K562 (cell line): ENCODE results near the gene FASTK. TPM values are rescaled to one million over a fixed set of nuclear protein-coding genes. Genes with fewer than 3 reads are reported as not detected.

Source experiments
- ATF1 ChIP-seq, 2 experiments: fragments of 450-650 bp in 1 of 2; IDR thresholded peaks; 2 replicates each; pipeline ENCODE4 v1.6.1; 2016; ENCODE audit warnings: missing compliant biosample characterization in 1 of 2, missing genetic modification characterization in 1 of 2
- BHLHE40 ChIP-seq: IDR thresholded peaks from 2 replicates; pipeline ENCODE4 v1.6.1; 2011; ENCODE audit warnings: low read length, improper control_type of control experiment
- BRF1 ChIP-seq: IDR thresholded peaks from 3 replicates; pipeline ENCODE4 v1.6.1; 2011; ENCODE audit warnings: borderline replicate concordance, mild to moderate bottlenecking; ENCODE audit not compliant: insufficient read length; ENCODE audit errors: extremely low read depth
- CBFB ChIP-seq: sonication (generic); formaldehyde crosslinking; IDR thresholded peaks from 2 replicates; pipeline ENCODE4 v1.4.0; 2020; ENCODE audit warnings: mild to moderate bottlenecking, missing genetic modification reagents
- NELFE ChIP-seq: IDR thresholded peaks from 2 replicates; pipeline ENCODE4 v1.6.1; 2011; ENCODE audit warnings: mild to moderate bottlenecking; ENCODE audit not compliant: insufficient read depth, insufficient read length
- NEUROD1 ChIP-seq: fragments of 150-350 bp; IDR thresholded peaks from 2 replicates; pipeline ENCODE4 v1.6.1; 2014; ENCODE audit warnings: borderline replicate concordance, low read length, low read depth; ENCODE audit not compliant: partially characterized antibody
- ZBTB1 ChIP-seq: sonication (generic); formaldehyde crosslinking; IDR thresholded peaks from 2 replicates; pipeline ENCODE4 v1.8.1; 2023; ENCODE audit warnings: missing genetic modification reagents, low read depth, mild to moderate bottlenecking, borderline replicate concordance
- polyA plus RNA-seq, 8 experiments: library from polyadenylated mRNA; depleted of rRNA in 4 of 8; stranded (reverse) in 5 of 8; unstranded in 3 of 8; fragments of >200 nt; fragmentation: Nextera tagmentation in 2 of 8; fragmentation: Illumina TruSeq in 1 of 8; extraction: Ambion mirVana in 2 of 8; extraction: Trizol in 1 of 8; gene quantifications; 2 replicates each; pipeline versions ENCODE4 v1.2.1 to v1.2.3, GENCODE V29; 2011 to 2014; ENCODE audit warnings: inconsistent platforms in 1 of 8, missing spikeins in 1 of 8
- total RNA-seq, 7 experiments: library from RNA; depleted of rRNA in 6 of 7; stranded (reverse); fragments of >200 nt in 6 of 7; fragmentation: Illumina TruSeq in 2 of 7; extraction: Trizol in 2 of 7; gene quantifications; 2 replicates each; pipeline versions ENCODE4 v1.2.1 to v1.2.3, GENCODE V29; 2011 to 2021; ENCODE audit warnings: low replicate concordance in 1 of 7
- TF ChIP-seq, protein P1 (sequence below): fragments of 450-650 bp; formaldehyde crosslinking; IDR thresholded peaks from 2 replicates; pipeline ENCODE4 v1.4.0; 2020; ENCODE audit warnings: mild to moderate bottlenecking, mixed read lengths
- TF ChIP-seq, protein P2 (sequence below): sonication (generic); formaldehyde crosslinking; IDR thresholded peaks from 2 replicates; pipeline ENCODE4 v1.8.1; 2022; ENCODE audit warnings: missing genetic modification reagents
- TF ChIP-seq, protein P3 (sequence below): fragments of 450-650 bp; formaldehyde crosslinking; conservative IDR thresholded peaks from 2 replicates; pipeline ENCODE4 v1.4.0; 2022; ENCODE audit warnings: mild to moderate bottlenecking, missing genetic modification characterization
- TF ChIP-seq, protein P4 (sequence below): sonication (generic); formaldehyde crosslinking; IDR thresholded peaks from 2 replicates; pipeline ENCODE4 v1.8.0; 2023; ENCODE audit warnings: mild to moderate bottlenecking, missing genetic modification reagents
- TF ChIP-seq, protein P5 (sequence below): fragments of 450-650 bp; IDR thresholded peaks from 2 replicates; pipeline ENCODE4 v1.6.1; 2016; ENCODE audit warnings: low read depth

FASTK gene
- total and polyA plus RNA-seq, 9 of the 15 experiments (the other 6 are each of a cell fraction or from before 2014, with no cell fraction given), result 0.51 to 150 (median 48.2) TPM

DNA sequence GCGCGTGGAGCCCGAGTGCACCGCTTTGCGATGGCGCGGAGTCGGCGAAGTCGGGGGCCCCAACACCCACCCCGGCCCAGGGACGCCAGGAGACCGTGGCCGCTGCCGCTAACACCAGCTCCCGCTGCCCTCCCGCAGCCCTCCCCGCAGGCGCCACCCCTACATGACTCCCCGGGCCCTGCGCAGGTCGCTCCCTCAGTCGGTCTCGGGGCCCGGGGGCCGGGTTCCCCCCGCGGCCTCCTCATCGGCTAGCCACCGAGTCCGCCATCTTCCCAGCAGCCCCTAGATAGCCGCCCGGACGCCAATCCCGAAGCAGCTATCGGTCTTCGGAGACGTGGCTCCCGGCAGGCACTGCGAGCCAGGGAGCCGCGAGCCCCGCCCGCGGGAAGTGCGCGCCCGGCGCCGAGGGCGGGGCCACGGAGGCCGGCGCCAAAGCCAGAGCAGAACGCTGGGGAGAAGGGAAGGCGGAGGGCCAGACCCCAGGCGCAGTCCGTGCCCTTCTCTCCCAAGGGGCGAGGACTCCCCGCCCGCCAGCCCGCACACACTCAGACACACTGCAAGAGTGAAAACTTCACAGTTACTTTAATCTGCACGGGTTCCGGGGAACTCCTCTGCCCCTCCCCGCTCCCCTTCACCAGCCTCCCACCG, at the start of gene FASTK (continued):
- TF ChIP-seq, protein P1, sequence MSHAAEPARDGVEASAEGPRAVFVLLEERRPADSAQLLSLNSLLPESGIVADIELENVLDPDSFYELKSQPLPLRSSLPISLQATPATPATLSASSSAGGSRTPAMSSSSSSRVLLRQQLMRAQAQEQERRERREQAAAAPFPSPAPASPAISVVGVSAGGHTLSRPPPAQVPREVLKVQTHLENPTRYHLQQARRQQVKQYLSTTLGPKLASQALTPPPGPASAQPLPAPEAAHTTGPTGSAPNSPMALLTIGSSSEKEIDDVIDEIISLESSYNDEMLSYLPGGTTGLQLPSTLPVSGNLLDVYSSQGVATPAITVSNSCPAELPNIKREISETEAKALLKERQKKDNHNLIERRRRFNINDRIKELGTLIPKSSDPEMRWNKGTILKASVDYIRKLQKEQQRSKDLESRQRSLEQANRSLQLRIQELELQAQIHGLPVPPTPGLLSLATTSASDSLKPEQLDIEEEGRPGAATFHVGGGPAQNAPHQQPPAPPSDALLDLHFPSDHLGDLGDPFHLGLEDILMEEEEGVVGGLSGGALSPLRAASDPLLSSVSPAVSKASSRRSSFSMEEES (CRISPR knock-in tag), result no peak
- no peak; the same call in 1 of the 2 replicates for TF ChIP-seq ZBTB1 (CRISPR knock-in tag)
- peak; percentile 82 for TF ChIP-seq NEUROD1
- TF ChIP-seq, protein P2, sequence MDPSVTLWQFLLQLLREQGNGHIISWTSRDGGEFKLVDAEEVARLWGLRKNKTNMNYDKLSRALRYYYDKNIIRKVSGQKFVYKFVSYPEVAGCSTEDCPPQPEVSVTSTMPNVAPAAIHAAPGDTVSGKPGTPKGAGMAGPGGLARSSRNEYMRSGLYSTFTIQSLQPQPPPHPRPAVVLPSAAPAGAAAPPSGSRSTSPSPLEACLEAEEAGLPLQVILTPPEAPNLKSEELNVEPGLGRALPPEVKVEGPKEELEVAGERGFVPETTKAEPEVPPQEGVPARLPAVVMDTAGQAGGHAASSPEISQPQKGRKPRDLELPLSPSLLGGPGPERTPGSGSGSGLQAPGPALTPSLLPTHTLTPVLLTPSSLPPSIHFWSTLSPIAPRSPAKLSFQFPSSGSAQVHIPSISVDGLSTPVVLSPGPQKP, result no peak
- TF ChIP-seq ATF1 (CRISPR knock-in tag; IDR thresholded peaks at IDR 0.05), result no peak
- peak; percentile 86 for TF ChIP-seq ATF1 (tag; IDR thresholded peaks at IDR 0.05)
- TF ChIP-seq, protein P3, sequence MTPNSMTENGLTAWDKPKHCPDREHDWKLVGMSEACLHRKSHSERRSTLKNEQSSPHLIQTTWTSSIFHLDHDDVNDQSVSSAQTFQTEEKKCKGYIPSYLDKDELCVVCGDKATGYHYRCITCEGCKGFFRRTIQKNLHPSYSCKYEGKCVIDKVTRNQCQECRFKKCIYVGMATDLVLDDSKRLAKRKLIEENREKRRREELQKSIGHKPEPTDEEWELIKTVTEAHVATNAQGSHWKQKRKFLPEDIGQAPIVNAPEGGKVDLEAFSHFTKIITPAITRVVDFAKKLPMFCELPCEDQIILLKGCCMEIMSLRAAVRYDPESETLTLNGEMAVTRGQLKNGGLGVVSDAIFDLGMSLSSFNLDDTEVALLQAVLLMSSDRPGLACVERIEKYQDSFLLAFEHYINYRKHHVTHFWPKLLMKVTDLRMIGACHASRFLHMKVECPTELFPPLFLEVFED (CRISPR knock-in tag), result no peak; the same call in 1 of the 2 replicates
- TF ChIP-seq, protein P4, sequence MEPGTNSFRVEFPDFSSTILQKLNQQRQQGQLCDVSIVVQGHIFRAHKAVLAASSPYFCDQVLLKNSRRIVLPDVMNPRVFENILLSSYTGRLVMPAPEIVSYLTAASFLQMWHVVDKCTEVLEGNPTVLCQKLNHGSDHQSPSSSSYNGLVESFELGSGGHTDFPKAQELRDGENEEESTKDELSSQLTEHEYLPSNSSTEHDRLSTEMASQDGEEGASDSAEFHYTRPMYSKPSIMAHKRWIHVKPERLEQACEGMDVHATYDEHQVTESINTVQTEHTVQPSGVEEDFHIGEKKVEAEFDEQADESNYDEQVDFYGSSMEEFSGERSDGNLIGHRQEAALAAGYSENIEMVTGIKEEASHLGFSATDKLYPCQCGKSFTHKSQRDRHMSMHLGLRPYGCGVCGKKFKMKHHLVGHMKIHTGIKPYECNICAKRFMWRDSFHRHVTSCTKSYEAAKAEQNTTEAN (CRISPR knock-in tag), result 0 out of 2 replicates have a peak, but pooled peaks have one; percentile 22
- no peak for TF ChIP-seq BRF1
- TF ChIP-seq CBFB (CRISPR knock-in tag), result no peak
- no peak; the same call in 1 of the 2 replicates for TF ChIP-seq BHLHE40
- TF ChIP-seq, protein P5, sequence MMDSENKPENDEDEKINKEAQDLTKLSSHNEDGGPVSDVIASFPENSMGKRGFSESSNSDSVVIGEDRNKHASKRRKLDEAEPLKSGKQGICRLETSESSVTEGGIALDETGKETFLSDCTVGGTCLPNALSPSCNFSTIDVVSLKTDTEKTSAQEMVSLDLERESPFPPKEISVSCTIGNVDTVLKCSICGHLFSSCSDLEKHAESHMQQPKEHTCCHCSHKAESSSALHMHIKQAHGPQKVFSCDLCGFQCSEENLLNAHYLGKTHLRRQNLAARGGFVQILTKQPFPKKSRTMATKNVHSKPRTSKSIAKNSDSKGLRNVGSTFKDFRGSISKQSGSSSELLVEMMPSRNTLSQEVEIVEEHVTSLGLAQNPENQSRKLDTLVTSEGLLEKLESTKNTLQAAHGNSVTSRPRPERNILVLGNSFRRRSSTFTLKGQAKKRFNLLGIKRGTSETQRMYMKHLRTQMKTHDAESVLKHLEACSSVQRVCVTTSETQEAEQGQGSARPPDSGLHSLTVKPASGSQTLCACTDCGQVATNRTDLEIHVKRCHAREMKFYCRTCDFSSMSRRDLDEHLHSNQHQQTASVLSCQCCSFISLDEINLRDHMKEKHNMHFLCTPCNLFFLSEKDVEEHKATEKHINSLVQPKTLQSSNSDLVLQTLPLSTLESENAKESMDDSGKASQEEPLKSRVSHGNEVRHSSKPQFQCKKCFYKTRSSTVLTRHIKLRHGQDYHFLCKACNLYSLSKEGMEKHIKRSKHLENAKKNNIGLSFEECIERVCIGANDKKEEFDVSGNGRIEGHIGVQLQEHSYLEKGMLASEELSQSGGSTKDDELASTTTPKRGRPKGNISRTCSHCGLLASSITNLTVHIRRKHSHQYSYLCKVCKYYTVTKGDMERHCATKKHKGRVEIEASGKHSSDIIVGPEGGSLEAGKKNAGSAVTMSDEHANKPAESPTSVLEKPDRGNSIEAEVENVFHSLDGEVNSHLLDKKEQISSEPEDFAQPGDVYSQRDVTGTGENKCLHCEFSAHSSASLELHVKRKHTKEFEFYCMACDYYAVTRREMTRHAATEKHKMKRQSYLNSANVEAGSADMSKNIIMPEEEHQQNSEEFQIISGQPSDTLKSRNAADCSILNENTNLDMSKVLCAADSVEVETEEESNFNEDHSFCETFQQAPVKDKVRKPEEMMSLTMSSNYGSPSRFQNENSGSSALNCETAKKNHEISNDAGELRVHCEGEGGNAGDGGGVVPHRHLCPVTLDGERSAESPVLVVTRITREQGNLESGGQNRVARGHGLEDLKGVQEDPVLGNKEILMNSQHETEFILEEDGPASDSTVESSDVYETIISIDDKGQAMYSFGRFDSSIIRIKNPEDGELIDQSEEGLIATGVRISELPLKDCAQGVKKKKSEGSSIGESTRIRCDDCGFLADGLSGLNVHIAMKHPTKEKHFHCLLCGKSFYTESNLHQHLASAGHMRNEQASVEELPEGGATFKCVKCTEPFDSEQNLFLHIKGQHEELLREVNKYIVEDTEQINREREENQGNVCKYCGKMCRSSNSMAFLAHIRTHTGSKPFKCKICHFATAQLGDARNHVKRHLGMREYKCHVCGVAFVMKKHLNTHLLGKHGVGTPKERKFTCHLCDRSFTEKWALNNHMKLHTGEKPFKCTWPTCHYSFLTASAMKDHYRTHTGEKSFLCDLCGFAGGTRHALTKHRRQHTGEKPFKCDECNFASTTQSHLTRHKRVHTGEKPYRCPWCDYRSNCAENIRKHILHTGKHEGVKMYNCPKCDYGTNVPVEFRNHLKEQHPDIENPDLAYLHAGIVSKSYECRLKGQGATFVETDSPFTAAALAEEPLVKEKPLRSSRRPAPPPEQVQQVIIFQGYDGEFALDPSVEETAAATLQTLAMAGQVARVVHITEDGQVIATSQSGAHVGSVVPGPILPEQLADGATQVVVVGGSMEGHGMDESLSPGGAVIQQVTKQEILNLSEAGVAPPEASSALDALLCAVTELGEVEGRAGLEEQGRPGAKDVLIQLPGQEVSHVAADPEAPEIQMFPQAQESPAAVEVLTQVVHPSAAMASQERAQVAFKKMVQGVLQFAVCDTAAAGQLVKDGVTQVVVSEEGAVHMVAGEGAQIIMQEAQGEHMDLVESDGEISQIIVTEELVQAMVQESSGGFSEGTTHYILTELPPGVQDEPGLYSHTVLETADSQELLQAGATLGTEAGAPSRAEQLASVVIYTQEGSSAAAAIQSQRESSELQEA, result no peak
- TF ChIP-seq NELFE, result no peak
